Activated CD4-positive, CD25-positive, alpha-beta regulatory T cell treated with anti-CD3 and anti-CD28 coated beads, Interleukin-2, amount 50 U/mL, for 16 hours (primary cell): ENCODE data around the gene FBXO3.
A peak's percentile ranks its signal among the peaks of the same experiment; 100 is the strongest.

ENCODE experiments used
- DNase-seq: peaks from one replicate; pipeline ENCODE4 v3.0.0-alpha.2; 2020; ENCODE audit warnings: low read depth, low spot score

Gene FBXO3

GRCh38 chr11:33701302-33702230 lies 72.8 kb downstream of the FBXO3 start:
- no peak for DNase-seq

DNA sequence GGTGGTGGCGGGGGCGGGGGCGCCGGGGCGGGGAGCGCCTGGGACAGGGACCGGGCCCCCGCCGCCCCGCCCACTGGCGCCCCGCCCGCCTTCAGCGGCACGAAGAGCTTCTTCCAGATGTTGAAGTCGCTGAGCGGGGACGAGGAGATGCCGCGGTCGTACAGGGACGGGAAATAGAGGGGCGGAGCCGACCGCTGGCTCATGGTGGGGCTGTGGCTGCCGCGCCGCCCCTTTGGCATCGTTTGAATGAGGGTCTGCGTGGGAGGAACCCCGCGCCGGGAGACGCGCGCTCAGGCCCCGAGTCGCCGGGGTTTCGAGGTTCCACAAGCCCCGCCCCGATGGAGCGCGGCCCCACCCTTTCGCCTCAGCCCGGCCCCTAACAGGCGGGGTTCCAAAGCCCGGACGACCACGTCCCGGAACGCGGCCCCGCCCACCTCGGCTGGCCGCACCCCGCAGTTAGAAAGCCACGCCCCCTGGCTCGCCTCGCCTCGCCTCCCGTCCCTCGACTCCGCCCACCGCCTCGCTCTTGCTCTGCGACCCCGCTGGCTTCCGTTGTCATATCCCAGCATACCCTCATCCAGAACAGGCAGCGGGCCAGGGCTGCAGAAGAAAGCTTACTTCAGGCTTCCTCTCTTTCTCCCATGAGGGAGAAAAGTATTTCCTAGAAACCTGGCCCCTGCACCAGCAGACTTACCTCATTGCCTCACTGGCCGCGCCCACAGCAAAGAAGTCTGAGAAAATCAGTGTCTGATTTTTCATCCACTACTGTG lies 73.6 kb downstream of the FBXO3 start, which contains the start of gene C11orf91:
C11orf91 (minus strand) TSS at position 325 of the 770 bp plus-strand sequence; CDS start at position 239, 86 bp downstream.
- DNase-seq, result peak; percentile 80

- no peak for DNase-seq
Observed at GRCh38 chr11:33700063-33700501, 74.2 kb downstream of the FBXO3 start.

GRCh38 chr11:33699515-33700062 lies 74.7 kb downstream of the FBXO3 start:
- DNase-seq, result no peak

DNA sequence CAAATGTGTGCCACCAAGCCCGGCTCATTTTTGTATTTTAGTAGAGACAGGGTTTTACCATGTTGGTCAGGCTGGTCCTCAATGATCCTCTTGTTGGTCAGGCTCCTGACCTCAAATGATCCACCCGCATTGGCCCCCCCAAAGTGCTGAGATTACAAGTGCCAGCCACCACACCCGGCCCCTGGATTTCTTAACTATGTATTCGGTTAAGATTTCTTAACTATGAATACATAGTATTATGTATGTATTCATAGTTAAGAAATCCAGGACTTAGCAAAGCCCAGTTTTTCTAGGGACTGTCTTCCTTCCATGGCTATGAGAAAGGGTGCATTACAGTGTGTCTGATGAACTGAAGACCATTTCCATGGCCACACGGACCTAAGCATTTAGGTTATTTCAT lies 75.4 kb downstream of the FBXO3 start:
- DNase-seq, result no peak

DNA sequence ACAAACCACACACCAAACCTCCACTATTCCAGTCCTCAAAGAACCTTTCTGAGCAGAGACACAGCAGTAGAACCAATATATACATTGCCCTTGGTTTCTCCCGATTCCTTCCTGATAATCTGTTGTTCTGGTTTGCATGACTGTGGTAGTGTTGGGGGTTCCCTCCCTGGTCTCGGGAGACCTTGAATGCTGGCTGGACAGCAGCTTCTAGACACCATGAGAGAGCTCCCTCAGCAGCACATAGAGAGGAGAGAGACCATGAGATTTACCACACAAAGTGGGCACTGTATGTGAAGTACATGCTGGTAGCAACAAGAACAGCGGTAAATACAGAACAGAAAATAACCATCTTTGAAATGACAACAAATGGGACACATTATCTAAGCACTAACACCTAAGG lies 76.3 kb downstream of the FBXO3 start:
- DNase-seq, result no peak

DNA sequence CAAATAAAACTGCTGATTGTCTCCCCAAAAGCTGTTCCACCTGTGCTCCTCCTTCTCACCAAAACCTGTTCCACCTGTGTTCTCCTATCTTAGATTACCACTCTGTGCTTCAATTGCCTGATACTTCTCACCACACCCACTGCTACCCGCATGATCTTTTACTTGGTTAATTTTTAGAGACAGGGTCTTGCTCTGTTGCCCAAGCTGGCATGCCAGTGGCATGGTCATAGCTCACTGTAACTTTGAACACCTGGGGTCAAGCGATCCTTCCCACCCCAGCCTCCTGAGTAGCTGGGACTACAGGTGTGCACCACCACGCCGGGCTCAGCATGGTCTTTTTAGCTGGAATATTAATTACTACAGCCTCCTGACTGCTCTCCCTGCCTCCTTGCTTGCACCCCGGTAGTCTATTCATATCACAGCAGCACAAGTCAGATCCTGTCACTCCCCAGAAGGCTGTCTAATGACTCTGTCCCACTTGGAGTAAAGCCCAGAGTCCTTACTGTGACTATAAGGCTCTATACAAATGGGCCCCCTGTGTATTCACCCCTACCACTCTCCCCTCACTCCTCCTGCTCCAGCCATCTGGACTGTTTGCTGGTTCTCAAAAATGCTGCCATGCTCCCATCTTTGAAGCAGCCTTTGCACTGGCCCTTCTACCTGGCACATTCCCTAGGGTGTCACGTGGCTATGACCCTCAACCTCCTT lies 77.2 kb downstream of the FBXO3 start:
- DNase-seq, result no peak

GRCh38 chr11:33696411-33696810 lies 77.9 kb downstream of the FBXO3 start:
- DNase-seq, result no peak

DNA sequence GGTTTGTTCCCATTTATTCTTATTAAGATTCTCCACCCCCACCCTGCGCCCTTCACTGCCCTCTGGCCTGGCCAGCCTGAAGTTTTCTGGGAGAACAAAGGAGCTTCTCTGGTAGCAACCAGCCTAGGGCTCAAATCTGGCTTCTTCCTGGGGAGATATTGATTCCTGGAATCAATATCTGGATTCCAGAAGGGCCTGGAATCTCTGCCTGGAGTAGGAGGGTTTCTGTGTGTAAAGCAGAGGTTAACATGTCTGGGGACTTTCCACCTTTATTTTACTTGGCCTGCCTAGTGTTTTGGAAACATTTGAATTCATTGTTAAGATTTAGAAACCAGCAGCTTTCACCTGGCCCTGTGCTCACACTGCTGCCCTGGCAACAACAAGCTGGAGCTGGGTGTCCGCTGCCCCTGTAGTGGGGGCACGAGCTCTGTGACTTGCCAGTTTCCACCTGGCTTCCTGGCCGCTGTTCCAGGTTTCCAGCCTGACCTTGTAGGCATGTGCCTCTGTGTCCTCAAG lies 79.2 kb downstream of the FBXO3 start:
- no peak for DNase-seq

GRCh38 chr11:33694346-33695050 lies 79.8 kb downstream of the FBXO3 start:
- no peak for DNase-seq

DNA sequence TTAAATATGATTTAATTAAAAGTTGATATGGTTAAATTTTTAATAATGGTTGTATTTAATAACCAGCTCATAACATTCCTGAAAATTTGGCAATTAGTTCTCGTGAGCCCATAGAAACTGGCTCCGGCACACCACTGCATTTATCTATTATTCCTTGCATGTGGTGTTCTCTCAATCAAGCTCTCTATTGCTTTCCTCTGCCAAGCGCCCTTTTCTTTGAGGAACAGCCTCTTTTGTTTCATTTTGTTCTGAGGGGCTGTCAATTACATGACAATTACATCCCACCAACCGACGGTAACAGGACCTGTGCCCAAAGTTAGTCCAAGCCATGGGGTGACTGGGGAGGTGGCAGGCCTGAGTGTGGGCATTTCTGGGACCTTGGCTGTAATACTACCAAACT lies 81.8 kb downstream of the FBXO3 start:
- no peak for DNase-seq

DNA sequence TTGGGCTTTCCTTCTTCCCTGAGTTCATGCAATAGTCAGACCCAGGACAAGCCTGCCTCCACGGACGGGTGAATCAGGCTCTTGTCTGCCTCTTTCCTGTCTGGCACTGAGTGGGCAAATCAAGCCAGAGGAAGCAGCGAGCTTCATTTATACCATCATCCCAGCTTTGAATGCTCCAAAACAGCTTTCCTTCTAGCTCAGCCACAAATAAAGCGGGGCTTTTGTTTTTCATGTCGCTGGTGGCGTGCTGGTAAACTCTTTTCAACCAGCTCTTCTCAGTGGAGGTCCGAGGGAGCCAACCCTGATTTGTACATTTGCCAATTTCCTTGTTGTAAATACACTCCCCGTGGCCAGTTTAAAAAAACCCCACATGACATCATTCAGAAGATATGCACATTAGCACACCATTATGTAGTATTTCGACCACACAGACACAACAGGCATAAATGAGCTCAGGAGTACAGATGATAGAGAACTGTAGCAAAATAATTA lies 82.3 kb downstream of the FBXO3 start:
- no peak for DNase-seq

DNA sequence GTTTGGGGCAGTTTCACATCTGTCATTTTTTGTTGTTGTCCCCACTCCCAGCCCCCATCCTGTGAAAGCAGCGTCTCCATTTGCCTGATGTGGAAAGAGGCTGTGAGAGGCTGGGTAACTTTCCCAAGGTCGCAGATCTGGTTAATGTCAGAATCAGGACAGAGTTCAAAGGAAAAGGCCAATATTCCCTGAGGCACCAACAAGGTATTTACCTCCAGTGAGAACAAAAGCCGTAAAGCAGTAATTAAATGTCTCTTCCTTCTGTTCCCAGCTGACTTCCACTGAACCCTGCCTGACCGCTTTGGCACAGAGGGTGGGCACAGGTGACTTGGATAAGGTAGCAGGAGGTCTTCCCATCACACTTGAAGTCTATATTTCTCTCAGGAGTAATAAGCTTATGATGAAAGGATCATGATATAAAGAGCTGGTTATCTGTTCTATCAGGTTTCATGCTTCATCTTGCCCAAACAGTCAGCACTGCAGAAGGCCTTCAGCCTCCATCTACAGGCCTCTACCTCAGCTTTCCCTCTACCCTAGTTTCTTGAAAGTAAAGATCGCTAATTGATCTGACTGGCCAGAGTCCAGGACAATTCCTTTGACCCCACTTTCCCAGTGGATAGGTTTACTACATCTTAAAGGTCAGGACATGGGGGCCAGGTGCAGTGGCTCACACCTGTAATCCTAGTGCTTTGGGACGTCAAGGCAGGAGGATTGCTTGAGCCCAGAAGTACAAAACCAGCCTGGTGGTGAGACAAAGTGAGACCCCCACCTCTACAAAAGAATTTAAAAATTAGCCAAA lies 83.1 kb downstream of the FBXO3 start:
- no peak for DNase-seq
